Glomerular visceral epithelial cell (primary cell): ENCODE data around the gene PLCB3.

Experiments
- DNase-seq: peaks from one replicate; pipeline ENCODE4 v3.0.0-alpha.2; 2016; ENCODE audit errors: extremely low spot score

The PLCB3 gene

GRCh38 chr11:64266339-64266738 lies 15.0 kb downstream of the PLCB3 start:
- peak; percentile 30 for DNase-seq

- DNase-seq = no peak
Measured at GRCh38 chr11:64267207-64267945, 16.0 kb downstream of the PLCB3 start.

DNA sequence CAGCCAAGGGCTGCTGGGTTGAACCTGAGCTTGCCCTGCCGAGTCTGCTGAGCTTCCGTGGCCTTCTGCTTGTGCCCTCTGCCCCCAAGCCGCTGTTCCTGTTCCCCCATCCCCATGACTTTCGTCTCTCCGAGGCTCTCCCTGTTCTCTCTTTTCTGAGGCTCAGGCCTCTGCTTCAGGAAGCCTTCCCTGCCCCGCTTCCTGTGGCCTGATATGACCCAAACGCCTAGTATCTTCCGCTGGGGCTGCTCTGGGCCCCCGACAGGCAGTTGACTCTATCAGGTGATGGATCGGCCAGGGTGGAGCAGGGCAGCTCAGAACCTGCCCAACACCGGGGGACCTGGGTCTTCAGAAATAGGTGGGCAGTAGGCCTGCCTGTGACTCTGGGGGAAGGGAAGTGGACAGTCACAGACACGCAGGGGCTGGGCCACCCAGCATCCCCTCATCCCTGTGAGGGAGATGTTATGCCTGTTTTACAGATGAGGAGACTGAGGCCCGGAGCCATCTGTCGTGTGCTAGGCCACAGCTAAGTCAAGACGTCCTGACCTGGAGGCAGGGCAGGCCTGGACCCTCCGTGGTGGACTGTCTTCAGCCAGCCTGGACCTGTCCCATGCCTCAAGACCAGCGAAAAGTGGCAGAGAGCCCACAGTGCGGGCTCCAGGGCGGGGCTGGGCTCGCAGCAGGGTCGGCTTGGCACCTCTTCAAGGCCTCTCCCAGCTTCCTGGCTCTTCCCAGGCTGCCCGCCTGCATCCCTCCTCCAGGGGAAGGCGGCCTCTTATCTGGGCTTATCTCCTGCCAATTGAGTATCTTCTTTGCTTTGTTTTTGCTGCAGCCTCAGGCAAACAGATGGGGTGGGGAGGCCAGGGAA lies 16.9 kb downstream of the PLCB3 start:
- peak; percentile 27 for DNase-seq

GRCh38 chr11:64268893-64269539 lies 17.7 kb downstream of the PLCB3 start:
- DNase-seq = peak; percentile 59

- DNase-seq = peak; percentile 99
Measured at GRCh38 chr11:64269540-64270220, 18.4 kb downstream of the PLCB3 start.

DNA sequence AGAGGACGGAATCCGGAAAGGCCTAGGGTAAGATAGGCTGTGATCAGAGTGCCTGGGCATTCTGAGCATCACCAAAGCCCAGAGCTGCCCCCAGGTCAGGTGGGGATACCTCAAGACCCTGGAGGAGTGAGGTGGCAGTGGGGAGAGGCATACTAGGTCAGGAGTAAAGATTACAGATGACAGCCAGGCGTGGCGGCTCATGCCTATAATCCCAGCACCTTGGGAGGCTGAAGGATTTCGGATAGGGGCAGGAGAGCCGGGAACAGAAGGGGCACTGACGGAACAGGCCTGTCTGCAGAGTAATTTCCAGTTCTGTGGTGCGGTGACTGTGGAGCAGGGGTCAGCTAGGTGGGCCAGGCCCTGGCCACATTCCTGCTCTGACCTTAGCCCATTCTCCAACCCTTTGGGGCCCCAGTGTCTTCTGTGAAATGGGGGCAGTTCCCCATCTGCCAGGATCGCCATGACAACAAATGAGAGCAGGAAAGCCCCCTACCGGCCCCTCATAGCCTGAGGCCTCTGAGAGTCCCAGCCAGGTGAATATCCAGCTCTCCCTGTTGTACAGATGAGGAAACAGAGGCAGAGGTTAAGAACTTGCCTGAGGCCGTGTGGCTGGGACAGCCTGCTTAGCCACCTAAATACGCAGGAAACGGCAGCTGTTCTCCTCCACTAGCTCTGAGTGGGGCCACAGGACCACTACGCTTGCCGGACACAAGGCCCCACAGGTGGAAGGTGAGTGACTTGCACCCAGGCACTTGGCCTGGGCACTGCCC lies 23.9 kb downstream of the PLCB3 start:
- DNase-seq = no peak

- no peak for DNase-seq
Measured at GRCh38 chr11:64275841-64276240, 24.5 kb downstream of the PLCB3 start.

DNA sequence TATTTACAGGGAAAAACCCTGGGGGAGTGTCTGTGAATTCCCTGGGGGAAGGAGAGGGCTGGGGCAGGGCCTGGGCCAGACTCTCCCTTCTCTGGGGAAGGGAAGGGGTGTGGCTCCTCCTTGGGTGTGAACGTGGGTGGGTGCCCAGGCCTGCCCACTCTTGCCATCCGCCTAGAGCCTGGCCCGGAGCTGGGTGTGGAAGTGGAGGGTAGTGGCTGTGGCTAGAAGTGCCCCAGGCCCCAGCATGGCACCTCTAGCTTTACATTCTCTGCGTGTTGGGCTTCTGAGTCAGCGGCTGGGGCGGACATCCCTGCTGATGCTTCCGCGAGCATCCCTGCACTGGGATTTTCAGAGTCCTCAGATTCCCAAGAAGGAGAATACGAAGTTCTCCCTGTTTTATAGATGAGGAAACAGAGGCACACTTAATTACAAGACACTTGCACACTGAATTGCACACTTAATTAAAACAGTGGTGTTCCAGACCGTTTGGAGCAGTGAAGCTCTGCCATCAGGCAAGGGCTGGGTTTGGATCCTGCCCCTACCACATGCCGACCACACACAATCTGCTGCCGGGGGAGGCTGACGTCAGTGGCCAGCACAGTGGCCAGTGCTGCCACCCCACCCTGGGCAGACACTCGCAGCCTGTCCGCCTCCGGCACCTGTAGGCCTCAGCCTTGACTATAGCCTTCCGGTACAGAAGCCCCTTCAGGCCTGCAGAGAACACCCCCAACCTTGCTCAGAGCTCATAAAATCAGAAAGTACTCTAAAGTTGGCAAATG lies 25.5 kb downstream of the PLCB3 start:
- DNase-seq = no peak

DNA sequence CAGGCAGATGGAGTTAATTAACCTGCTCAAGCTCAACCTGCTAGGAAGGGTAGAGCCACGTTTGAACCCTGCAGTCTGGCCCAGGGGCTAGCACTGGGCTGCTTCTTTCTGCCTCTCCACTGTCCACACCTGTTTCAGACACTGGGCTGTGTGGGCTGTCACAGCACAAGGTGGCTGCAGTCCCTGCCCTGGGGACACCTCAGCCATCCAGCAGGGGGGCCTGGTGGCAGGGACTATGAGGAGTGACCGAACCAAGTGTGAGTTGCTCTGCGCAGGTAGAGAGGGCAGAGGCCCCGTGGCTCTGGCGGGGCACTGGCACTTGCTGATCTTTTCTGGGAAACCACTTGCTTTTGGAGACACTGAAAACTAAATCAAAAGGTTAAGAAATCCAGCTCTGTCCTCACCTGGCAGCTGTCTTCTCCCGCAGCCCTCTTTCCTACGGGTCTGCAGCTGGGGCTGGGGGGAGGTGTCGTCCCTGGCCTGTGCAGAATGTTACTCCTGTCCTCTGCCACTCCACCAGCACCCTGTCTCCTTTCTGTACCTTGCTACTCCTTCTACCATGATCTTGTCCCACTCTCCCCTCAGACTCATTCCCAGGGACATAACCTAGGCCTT lies 27.4 kb downstream of the PLCB3 start:
- no peak for DNase-seq

DNA sequence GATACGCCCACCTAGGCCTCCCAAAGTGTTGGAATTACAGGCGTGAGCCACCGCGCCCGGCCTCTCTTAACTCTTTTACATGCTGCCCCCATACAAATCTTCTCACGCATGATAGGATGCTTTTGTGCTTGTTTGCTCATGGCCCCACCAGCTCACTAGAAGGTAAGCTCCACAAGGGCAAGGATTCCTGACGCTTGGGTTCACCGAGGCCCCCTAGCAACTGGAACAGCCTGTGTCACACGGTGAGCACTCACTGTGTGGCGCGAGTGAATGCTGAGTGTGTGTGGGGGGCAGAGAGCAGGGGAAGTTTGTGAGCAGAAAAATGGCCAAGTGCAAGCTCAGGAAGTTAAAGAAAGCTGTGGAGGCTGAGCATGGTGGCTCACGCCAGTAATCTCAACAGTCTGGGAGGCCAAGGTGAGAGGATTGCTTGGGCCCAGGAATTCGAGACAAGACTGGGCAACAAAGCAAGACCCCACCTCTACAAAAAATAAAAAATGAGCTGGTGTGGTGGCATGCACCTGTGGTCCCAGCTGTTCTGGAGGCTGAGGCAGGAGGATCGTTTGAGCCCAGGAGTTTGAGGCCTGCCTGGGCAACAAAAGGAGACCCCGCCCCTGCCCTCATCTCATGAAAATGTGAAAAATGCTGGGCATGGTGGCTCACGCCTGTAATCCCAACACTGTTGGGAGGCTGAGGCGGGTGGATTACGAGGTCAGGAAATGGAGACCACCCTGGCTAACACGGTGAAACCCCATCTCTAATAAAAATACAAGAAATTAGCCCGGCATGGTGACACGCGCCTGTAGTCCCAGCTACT lies 30.8 kb downstream of the PLCB3 start:
- DNase-seq = no peak

GRCh38 chr11:64283092-64283491 lies 31.8 kb downstream of the PLCB3 start:
- no peak for DNase-seq

- peak; percentile 92 for DNase-seq
Measured at GRCh38 chr11:64284048-64284961, 33.0 kb downstream of the PLCB3 start, which contains the start of gene BAD. Gene BAD (minus strand): TSS chr11:64284665. CDS start chr11:64284368, 297 bp downstream.

- DNase-seq = peak; percentile 72
Measured at GRCh38 chr11:64284962-64285884, 33.9 kb downstream of the PLCB3 start, which contains the start of gene GPR137. Gene GPR137 (plus strand): TSS chr11:64285848. CDS start chr11:64286525, 677 bp downstream.

DNA sequence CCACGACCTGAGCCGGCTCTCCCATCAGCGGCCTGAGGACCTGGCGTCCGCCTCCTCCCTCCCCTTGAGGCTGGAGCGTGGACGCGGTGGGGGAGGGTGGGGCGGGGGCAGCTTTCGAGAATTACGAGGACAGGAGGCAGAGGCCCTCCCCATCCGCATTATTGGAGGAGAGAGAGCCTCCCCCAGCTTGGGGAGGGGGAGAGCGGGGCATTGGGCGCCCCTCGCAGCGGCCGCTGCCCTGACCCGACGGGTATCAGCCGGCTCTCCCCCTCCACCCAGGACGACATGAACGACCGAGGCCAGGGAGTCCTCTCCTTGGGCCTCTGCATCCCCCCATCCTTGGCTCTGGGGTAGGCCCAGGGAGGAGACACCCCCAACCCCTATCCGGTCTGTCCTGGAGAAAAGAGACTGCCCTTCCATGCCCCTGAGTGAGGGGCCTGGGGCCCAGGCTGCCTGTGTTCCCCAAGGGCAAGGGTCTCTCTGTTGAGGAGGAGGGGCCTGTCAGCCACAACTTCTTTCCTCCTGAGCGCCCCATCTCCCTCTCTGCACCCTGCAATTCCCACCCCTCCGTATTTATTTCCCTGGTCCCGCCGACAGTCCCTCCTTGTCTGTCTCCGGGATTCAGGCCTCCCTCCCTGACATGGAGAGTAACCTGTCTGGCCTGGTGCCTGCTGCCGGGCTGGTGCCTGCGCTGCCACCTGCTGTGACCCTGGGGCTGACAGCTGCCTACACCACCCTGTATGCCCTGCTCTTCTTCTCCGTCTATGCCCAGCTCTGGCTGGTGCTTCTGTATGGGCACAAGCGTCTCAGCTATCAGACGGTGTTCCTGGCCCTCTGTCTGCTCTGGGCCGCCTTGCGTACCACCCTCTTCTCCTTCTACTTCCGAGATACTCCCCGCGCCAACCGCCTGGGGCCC lies 34.8 kb downstream of the PLCB3 start:
- DNase-seq = peak; percentile 36

GRCh38 chr11:64286801-64287159 lies 35.5 kb downstream of the PLCB3 start:
- no peak for DNase-seq
